Endothelial cell of umbilical vein (primary cell): ENCODE measurements around the gene JCAD.

ENCODE experiments used
- EZH2 ChIP-seq: IDR thresholded peaks from 2 replicates; pipeline ENCODE4 v1.6.1; 2012; ENCODE audit warnings: borderline replicate concordance, low read depth, mild to moderate bottlenecking, moderate library complexity, low read length, inconsistent platforms; ENCODE audit not compliant: severe bottlenecking
- JUN ChIP-seq: IDR thresholded peaks from 2 replicates; pipeline ENCODE4 v1.6.1; 2011; ENCODE audit warnings: borderline replicate concordance, low read depth; ENCODE audit not compliant: insufficient read length, insufficient read depth
- MYC ChIP-seq: IDR thresholded peaks from one replicate; pipeline ENCODE4 v1.6.1; 2011; ENCODE audit warnings: mild to moderate bottlenecking, low read depth, low read length
- POLR2A ChIP-seq: IDR thresholded peaks from 2 replicates; pipeline ENCODE4 v1.6.1; 2012; ENCODE audit warnings: low read depth, mild to moderate bottlenecking, control low read depth, low read length
- POLR2AphosphoS5 ChIP-seq: IDR thresholded peaks from 2 replicates; pipeline ENCODE4 v1.6.1; 2012; ENCODE audit warnings: low read depth, mild to moderate bottlenecking, control low read depth, low read length, moderate library complexity; ENCODE audit not compliant: insufficient read depth
- TF ChIP-seq, protein P1 (sequence below), 2 donors: IDR thresholded peaks; 1 replicate in 1 of 2; 2 replicates in 1 of 2; pipeline ENCODE4 v1.5.1; 2011; ENCODE audit warnings: low read length in 2 of 2, mild to moderate bottlenecking in 2 of 2, moderate library complexity in 2 of 2, control low read depth in 1 of 2, inconsistent platforms in 1 of 2, low read depth in 1 of 2; ENCODE audit not compliant: insufficient read depth in 1 of 2; ENCODE audit errors: extremely low read depth in 1 of 2

DNA sequence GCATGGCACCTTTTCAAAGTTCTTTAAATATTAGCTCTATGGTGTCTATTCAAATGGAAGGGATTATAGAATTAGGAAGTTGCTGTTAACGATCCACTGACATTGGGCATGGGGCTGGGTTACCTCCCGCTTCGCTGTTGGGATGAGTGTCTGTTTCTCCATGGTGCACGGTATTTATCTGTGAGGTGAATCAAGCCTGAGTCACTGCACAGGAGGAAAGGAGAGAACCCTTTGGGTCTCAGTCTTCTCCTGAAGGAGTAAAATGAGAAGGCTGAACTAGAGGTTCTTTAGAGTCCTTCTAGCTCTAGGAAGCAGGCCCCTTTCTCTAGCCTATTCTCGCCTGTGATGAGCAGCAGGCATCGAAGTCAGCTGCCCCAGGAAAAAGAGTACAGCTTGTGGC, 7.3 kb downstream of the JCAD start:
- TF ChIP-seq, protein P1, sequence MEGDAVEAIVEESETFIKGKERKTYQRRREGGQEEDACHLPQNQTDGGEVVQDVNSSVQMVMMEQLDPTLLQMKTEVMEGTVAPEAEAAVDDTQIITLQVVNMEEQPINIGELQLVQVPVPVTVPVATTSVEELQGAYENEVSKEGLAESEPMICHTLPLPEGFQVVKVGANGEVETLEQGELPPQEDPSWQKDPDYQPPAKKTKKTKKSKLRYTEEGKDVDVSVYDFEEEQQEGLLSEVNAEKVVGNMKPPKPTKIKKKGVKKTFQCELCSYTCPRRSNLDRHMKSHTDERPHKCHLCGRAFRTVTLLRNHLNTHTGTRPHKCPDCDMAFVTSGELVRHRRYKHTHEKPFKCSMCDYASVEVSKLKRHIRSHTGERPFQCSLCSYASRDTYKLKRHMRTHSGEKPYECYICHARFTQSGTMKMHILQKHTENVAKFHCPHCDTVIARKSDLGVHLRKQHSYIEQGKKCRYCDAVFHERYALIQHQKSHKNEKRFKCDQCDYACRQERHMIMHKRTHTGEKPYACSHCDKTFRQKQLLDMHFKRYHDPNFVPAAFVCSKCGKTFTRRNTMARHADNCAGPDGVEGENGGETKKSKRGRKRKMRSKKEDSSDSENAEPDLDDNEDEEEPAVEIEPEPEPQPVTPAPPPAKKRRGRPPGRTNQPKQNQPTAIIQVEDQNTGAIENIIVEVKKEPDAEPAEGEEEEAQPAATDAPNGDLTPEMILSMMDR (IDR thresholded peaks at IDR 0.05; ENCODE audit: extremely low read depth in 1 of 2, insufficient read depth in 1 of 2, low read depth in 1 of 2, low read length in 2 of 2) = no peak
- no peak for TF ChIP-seq EZH2
- TF ChIP-seq POLR2AphosphoS5 = no peak
- no peak for TF ChIP-seq POLR2A
- TF ChIP-seq JUN = no peak
- no peak for TF ChIP-seq MYC
